Right cardiac atrium (tissue), 5 donors: ENCODE measurements around the gene TNFRSF12A. TPM values are rescaled to one million over a fixed set of nuclear protein-coding genes. Genes with fewer than 3 reads are reported as not detected.
"Not testable (repeated sequence)": the region's sequence is repeated elsewhere in the genome, so short reads cannot be mapped to it uniquely, and the experiment has no call there.

ENCODE experiments used
- ATAC-seq, 2 donors: fragments of 200-7000 bp; cut with Tn5 transposase; one replicate each; pipeline versions ENCODE4 v1.8.0 to v1.9.1; 2020; ENCODE audit warnings: moderate library complexity in 2 of 2, mild to moderate bottlenecking in 1 of 2
- DNase-seq, 3 donors: peaks; one replicate each; pipeline ENCODE4 v3.0.0-alpha.2; 2020
- H3K27ac ChIP-seq: one replicate; pipeline ENCODE4 v1.5.1; 2013; ENCODE audit warnings: mild to moderate bottlenecking, low read length, control low read depth, moderate library complexity
- H3K27me3 ChIP-seq: one replicate; pipeline ENCODE4 v1.6.1; 2013; ENCODE audit not compliant: control insufficient read depth, insufficient read depth
- H3K4me1 ChIP-seq: one replicate; pipeline ENCODE4 v1.6.1; 2013; ENCODE audit warnings: low read length; ENCODE audit not compliant: control insufficient read depth, insufficient read depth
- H3K4me3 ChIP-seq: one replicate; pipeline ENCODE4 v1.5.1; 2013; ENCODE audit warnings: low read length, control low read depth
- H3K9me3 ChIP-seq: one replicate; pipeline ENCODE4 v1.6.1; 2013; ENCODE audit warnings: low read length; ENCODE audit not compliant: control insufficient read depth
- WGBS: extraction: QIAGEN DNeasy Blood & Tissue Kit; methylation state at CpG from one replicate; pipeline ENCODE4 v1.1.7; 2013; 5-methylcytosine and 5-hydroxymethylcytosine counted together
- intact Hi-C, 4 donors: fragments of 100-400 bp; cut with DNase I; formaldehyde crosslinking; loops; one replicate each; pipeline versions ENCODE4 v1.11.0 to v1.14.0; 2022 to 2023
- polyA plus RNA-seq: library from polyadenylated mRNA; stranded (reverse); fragments of 200-250 nt; gene quantifications from one replicate; pipeline ENCODE4 v1.2.3, GENCODE V29; 2013
- total RNA-seq, 4 donors: library from RNA; stranded (reverse); fragmentation: NEBNext Ultra II Directional; extraction: Animal tissue kit (Norgen Biotek cat#: 25700); gene quantifications; one replicate each; pipeline ENCODE4 v1.2.1, GENCODE V29; 2021
- donor health status: healthy with polysubstance abuse.
- donor health status: DM: no; HTN: yes; CAD: no.
- donor health status: DM: no; HTN: no; CAD: no.
- donor health status: DM: no; HTN: yes; CAD: no; lungs with severe emphysema.
- donor health status: DM: yes; HTN: yes; CAD: no.

The TNFRSF12A gene
- total and polyA plus RNA-seq, 5 donors, result 13.8 to 94.7 (median 40.2) TPM

DNA sequence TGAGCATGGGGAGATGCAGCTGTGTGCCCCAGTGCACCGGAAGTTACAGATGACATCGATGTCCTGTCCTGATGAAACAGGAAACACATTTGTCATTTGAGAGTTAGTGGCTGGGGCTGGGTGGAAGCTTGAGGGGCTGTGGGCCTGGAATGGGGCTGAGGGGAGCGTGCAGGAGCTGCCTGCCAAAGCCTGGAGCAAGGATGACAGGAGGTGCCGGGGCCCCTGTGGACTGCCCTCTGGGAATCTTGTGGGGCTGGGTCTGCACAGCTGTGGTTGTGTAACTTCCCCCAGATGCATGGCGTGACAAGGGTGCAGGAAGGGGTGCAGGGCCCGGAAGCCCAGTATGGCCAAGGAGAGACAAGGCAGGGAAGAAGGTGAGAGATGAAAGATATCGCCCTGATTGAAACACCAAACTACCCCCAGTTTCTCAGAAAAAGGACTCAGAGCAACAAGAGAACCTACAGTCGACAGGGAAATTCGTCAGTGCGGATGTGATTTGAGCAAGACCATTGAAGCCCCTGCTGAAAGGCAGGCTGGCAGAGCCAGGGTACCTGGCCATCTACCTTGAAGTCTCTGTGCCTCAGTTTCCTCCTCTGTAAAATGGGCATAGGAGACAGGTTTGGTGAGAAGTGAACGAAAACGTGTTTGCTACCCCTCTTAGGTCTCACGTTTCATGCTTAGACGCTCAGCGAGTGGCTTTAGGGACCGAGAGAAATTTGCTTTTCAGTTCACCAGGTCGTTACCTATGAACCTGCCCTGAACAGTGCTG, 35.0 kb downstream of the TNFRSF12A start:
- no peak overlapping the region for H3K27ac ChIP-seq
- H3K27me3 ChIP-seq, result no peaks in the 10 kb centered on the region
- intact Hi-C loops, result loop anchor here in 1 of 4 donors (5.0 kb wide), 1 partner anchor 52 kb away; no protein-coding TSS in a partner anchor
- H3K9me3 ChIP-seq, result no peaks in the 10 kb centered on the region
- H3K4me1 ChIP-seq, result peaks cover 5% of the 10 kb centered on the region
- peak in 1 of 3 donors; percentile 43 for DNase-seq
- WGBS, result 75% methylated on average over 17 of the region's 17 CpGs
- no peak overlapping the region for H3K4me3 ChIP-seq
- ATAC-seq, result no peak

GRCh38 chr16:3055734-3056115, 35.6 kb downstream of the TNFRSF12A start:
- ATAC-seq, H3K4me3 ChIP-seq, H3K4me1 ChIP-seq, H3K27me3 ChIP-seq, H3K9me3 ChIP-seq, H3K27ac ChIP-seq: not testable (repeated sequence)
- intact Hi-C loops, result loop anchor here in 1 of 4 donors (5.0 kb wide), 1 partner anchor 52 kb away; no protein-coding TSS in a partner anchor
- 52% methylated on average over 9 of the region's 9 CpGs for WGBS
- DNase-seq, result peak in 1 of 3 donors; percentile 30

DNA sequence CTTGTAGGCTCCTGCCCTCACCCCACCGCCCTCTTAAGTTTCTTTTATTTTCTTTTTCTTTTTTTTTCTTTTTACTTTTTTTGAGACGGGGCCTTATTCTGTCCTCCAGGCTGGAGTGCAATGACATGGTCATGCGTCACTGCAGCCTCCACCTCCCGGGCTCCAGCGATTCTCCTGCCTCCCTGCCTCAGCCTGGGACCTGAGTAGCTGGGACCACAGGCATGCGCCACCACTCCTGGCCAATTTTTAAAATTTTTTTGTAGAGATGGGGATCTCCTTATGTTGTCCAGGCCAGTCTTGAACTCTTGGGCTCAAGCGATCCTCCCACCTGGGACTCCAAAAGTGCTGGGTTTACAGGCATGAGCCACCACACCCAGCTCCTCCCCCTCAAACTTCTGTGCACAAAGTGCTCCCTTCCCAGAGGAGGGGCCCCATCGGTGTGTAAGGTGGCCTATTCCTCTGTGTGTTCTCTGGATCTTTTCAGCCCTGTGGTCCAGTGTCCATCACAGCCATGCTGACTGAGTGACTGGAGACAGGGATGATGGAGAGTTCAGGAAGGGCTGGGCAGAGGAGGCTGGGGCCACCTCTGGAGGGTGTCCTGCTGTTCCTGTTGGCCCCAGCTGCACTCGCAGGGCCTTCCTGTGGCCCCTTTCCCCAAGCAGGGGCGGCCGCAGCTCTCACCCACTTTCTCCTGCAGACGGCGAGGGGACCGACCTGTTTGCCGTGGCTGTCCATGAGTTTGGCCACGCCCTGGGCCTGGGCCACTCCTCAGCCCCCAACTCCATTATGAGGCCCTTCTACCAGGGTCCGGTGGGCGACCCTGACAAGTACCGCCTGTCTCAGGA, 36.4 kb downstream of the TNFRSF12A start:
- H3K4me3 ChIP-seq, result no peak overlapping the region
- WGBS, result 86% methylated on average over 19 of the region's 19 CpGs
- no peak overlapping the region for H3K27ac ChIP-seq
- no peak for ATAC-seq
- H3K9me3 ChIP-seq, result no peaks in the 10 kb centered on the region
- H3K27me3 ChIP-seq, result no peaks in the 10 kb centered on the region
- intact Hi-C loops, result loop anchor here in 1 of 4 donors (5.0 kb wide), 1 partner anchor 51 kb away; no protein-coding TSS in a partner anchor
- peak in 1 of 3 donors; percentile 19 for DNase-seq
- peaks cover 5% of the 10 kb centered on the region for H3K4me1 ChIP-seq

DNA sequence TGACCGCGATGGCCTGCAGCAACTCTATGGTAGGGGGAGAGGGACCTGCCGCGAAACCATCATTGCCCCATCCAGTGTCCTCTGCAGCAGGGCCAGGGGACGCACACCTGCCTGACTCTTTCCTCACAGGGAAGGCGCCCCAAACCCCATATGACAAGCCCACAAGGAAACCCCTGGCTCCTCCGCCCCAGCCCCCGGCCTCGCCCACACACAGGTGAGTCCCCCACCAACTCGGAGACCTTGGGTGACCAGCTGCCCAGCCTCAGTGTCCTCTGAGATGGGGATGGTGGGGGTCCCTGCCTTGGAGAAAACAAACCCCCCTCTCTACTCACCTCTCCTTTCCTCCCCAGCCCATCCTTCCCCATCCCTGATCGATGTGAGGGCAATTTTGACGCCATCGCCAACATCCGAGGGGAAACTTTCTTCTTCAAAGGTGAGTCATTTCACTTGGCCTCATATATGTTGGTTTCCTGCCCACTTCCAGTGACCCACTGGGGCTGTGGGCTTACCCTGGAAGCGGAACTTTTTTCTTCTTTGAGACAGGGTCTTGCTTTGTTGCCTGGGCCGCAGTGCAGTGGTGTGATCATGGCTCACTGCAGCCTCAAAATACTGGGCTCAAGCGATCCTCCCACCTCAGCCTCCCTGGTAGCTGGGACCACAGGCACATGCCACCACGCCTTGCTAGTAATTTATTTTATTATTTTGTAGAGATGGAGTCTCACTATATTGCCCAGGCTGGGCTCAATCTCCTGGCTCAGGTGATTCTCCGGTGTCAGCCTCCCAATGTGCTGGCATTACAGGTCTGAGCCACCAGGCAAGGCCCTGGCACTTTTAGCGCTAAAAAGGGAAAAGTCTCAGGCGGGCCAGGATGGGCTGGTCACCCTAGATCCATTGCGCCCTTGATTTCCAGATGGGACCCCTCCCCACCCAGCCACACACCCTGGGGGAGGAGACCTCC, 37.3 kb downstream of the TNFRSF12A start:
- ATAC-seq (no peak), DNase-seq (peak in 1 of 3 donors; percentile 49)
- H3K4me3 ChIP-seq, result no peak overlapping the region
- H3K27me3 ChIP-seq, result no peaks in the 10 kb centered on the region
- no peak overlapping the region for H3K27ac ChIP-seq
- H3K9me3 ChIP-seq, result no peaks in the 10 kb centered on the region
- peaks cover 5% of the 10 kb centered on the region for H3K4me1 ChIP-seq
- intact Hi-C loops, result loop anchor here in 1 of 4 donors (5.0 kb wide), 1 partner anchor 50 kb away; no protein-coding TSS in a partner anchor
- WGBS, result 92% methylated on average over 22 of the region's 22 CpGs

DNA sequence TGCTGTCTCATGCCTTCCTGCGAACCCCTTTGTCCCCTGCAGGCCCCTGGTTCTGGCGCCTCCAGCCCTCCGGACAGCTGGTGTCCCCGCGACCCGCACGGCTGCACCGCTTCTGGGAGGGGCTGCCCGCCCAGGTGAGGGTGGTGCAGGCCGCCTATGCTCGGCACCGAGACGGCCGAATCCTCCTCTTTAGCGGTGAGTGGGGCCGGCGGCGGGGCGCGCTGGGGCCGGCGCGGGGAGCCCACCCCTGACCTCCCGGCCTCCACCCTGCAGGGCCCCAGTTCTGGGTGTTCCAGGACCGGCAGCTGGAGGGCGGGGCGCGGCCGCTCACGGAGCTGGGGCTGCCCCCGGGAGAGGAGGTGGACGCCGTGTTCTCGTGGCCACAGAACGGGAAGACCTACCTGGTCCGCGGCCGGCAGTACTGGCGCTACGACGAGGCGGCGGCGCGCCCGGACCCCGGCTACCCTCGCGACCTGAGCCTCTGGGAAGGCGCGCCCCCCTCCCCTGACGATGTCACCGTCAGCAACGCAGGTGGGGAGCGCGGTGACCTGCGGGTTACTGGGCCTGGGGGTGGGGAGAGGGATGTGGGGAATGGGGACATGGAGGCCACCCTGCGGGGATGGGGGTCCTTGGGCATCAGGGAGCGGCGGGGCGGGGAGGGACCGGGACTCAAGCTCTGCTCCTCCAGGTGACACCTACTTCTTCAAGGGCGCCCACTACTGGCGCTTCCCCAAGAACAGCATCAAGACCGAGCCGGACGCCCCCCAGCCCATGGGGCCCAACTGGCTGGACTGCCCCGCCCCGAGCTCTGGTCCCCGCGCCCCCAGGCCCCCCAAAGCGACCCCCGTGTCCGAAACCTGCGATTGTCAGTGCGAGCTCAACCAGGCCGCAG, 38.2 kb downstream of the TNFRSF12A start:
- intact Hi-C loops, result loop anchor here in 1 of 4 donors (5.0 kb wide), 1 partner anchor 49 kb away; no protein-coding TSS in a partner anchor
- no peak overlapping the region for H3K27ac ChIP-seq

GRCh38 chr16:3059041-3059722, 39.0 kb downstream of the TNFRSF12A start:
- Histone ChIP-seq H3K4me1 (peaks cover 5% of the 10 kb centered on the region), H3K4me3 (peak overlapping the region; percentile 56), H3K9me3 (no peaks in the 10 kb centered on the region), H3K27me3 (no peaks in the 10 kb centered on the region), H3K27ac (peak overlapping the region; percentile 74)
- intact Hi-C loops, result loop anchor here in 1 of 4 donors (5.0 kb wide), 1 partner anchor 48 kb away; no protein-coding TSS in a partner anchor
- DNase-seq (peak; percentile 93 to 97 (median 96)), ATAC-seq (peak; percentile 95)
- WGBS, result under 1% methylated on average over 67 of the region's 67 CpGs

More for the DNA sequence above, 38.2 kb downstream of the TNFRSF12A start:
- peak; percentile 46 to 87 (median 82) for DNase-seq
- Histone ChIP-seq H3K27me3 (no peaks in the 10 kb centered on the region), H3K9me3 (no peaks in the 10 kb centered on the region), H3K4me3 (peak overlapping the region; percentile 56), H3K4me1 (peaks cover 5% of the 10 kb centered on the region)
- peak; percentile 22 to 33 for ATAC-seq
- WGBS, result 9% methylated on average over 77 of the region's 77 CpGs

- 52% methylated on average over 9 of the region's 9 CpGs for WGBS
- Histone ChIP-seq H3K4me3 (peak overlapping the region; percentile 56), H3K9me3 (no peaks in the 10 kb centered on the region), H3K27me3 (no peaks in the 10 kb centered on the region), H3K4me1 (peaks cover 5% of the 10 kb centered on the region), H3K27ac (peak overlapping the region; percentile 74)
- ATAC-seq, result no peak
- DNase-seq, result no peak
- intact Hi-C loops, result loop anchor here in 3 of 4 donors (5.0 to 10.0 kb wide), 4 partner anchors 48 to 105 kb away; partner anchors contain the start of gene ZNF205 (in 1 of the 3)
Measured at GRCh38 chr16:3059723-3060242, 39.6 kb downstream of the TNFRSF12A start.

GRCh38 chr16:3060339-3061127, 40.4 kb downstream of the TNFRSF12A start:
- H3K27me3 ChIP-seq, result no peaks in the 10 kb centered on the region
- DNase-seq, result no peak
- no peaks in the 10 kb centered on the region for H3K9me3 ChIP-seq
- H3K4me3 ChIP-seq, result no peak overlapping the region
- H3K27ac ChIP-seq, result no peak overlapping the region
- WGBS, result 70% methylated on average over 14 of the region's 14 CpGs
- H3K4me1 ChIP-seq, result peaks cover 5% of the 10 kb centered on the region
- ATAC-seq, result no peak
- intact Hi-C loops, result loop anchor here in 3 of 4 donors (5.0 to 10.0 kb wide), 3 partner anchors 54 to 104 kb away; partner anchors contain the start of gene ZNF205 (in 1 of the 3)
